Ovary (tissue), 9 donors: Measurements from ENCODE around the gene AOPEP. TPM values are rescaled to one million over a fixed set of nuclear protein-coding genes. Genes with fewer than 3 reads are reported as not detected.

ENCODE experiments used
- DNase-seq, 5 donors: peaks; one replicate each; pipeline ENCODE4 v3.0.0-alpha.2; 2019 to 2020
- H3K27ac ChIP-seq, 2 donors: fragments of 200-600 bp; one replicate each; pipeline versions ENCODE4 v1.5.1 to v1.8.0; 2019 to 2022
- H3K27me3 ChIP-seq: fragments of 200-600 bp; one replicate; pipeline ENCODE4 v1.8.0; 2022
- H3K36me3 ChIP-seq: fragments of 200-600 bp; sonication (generic); one replicate; pipeline ENCODE4 v1.5.1; 2019
- H3K4me1 ChIP-seq: one replicate; pipeline ENCODE4 v1.8.1; 2013; ENCODE audit warnings: mild to moderate bottlenecking, moderate library complexity; ENCODE audit not compliant: insufficient read depth
- H3K4me3 ChIP-seq: fragments of 200-600 bp; sonication (generic); one replicate; pipeline ENCODE4 v1.5.1; 2017
- H3K9me3 ChIP-seq, 2 donors: fragments of 200-600 bp in 1 of 2; sonication (generic) in 1 of 2; one replicate each; pipeline versions ENCODE4 v1.5.1 to v1.8.1; 2013 to 2019; ENCODE audit warnings: mild to moderate bottlenecking in 1 of 2, moderate library complexity in 1 of 2
- EP300 ChIP-seq: sonication (generic); formaldehyde crosslinking; IDR thresholded peaks from one replicate; pipeline ENCODE4 v1.6.1; 2017; ENCODE audit warnings: antibody characterized with exemption
- POLR2A ChIP-seq: fragments of 450-650 bp; IDR thresholded peaks from one replicate; pipeline ENCODE4 v1.6.1; 2017; ENCODE audit warnings: antibody characterized with exemption, mild to moderate bottlenecking, moderate library complexity
- WGBS, 3 donors: extraction: QIAGEN DNeasy Blood & Tissue Kit in 1 of 3; methylation state at CpG; one replicate each; pipeline versions ENCODE4 v1.1.5 to v1.1.7; 2013 to 2017; 5-methylcytosine and 5-hydroxymethylcytosine counted together
- intact Hi-C, 4 donors: fragments of 100-400 bp; cut with DNase I; formaldehyde crosslinking; loops; one replicate each; pipeline versions ENCODE4 v1.11.0 to v1.15.1; 2022 to 2023
- polyA plus RNA-seq, 2 donors: library from polyadenylated mRNA; stranded (reverse); fragments of 200-250 nt in 1 of 2; fragments of 350-450 nt in 1 of 2; fragmentation: Illumina TruSeq in 1 of 2; extraction: RNeasy Lipid Tissue Mini Kit (QIAGEN cat#74804) in 1 of 2; gene quantifications; one replicate each; pipeline ENCODE4 v1.2.3, GENCODE V29; 2013 to 2014
- total RNA-seq, 7 donors: library from RNA; depleted of rRNA in 2 of 7; stranded (reverse); fragments of >200 nt in 2 of 7; fragmentation: NEBNext Ultra II Directional in 3 of 7; extraction: Animal tissue kit (Norgen Biotek cat#: 25700) in 3 of 7; gene quantifications; one replicate each; pipeline versions ENCODE4 v1.1.0 to v1.2.4, GENCODE V29; 2016 to 2023
- TF ChIP-seq, protein P1 (sequence below), 3 donors: fragments of 450-650 bp in 2 of 3; fragments of 200-600 bp in 1 of 3; IDR thresholded peaks; one replicate each; pipeline versions ENCODE4 v1.5.1 to v1.8.0; 2016 to 2022; ENCODE audit warnings: antibody characterized with exemption in 3 of 3, mild to moderate bottlenecking in 1 of 3
- donor health status: DM: no; HTN: no; CAD: no; lungs with moderate emphysema.
- donor health status: DM: no; HTN: no; CAD: no.
- donor health status: Bipolar disorder and iron deficiency.
- donor health status: DM: yes; HTN: yes; CAD: no.
- donor health status: DM: no; HTN: no; CAD: no.
- donor health status: DM: yes; HTN: yes; CAD: no.

AOPEP gene
- total and polyA plus RNA-seq, 9 donors, result 40.0 to 141 (median 82.1) TPM

DNA sequence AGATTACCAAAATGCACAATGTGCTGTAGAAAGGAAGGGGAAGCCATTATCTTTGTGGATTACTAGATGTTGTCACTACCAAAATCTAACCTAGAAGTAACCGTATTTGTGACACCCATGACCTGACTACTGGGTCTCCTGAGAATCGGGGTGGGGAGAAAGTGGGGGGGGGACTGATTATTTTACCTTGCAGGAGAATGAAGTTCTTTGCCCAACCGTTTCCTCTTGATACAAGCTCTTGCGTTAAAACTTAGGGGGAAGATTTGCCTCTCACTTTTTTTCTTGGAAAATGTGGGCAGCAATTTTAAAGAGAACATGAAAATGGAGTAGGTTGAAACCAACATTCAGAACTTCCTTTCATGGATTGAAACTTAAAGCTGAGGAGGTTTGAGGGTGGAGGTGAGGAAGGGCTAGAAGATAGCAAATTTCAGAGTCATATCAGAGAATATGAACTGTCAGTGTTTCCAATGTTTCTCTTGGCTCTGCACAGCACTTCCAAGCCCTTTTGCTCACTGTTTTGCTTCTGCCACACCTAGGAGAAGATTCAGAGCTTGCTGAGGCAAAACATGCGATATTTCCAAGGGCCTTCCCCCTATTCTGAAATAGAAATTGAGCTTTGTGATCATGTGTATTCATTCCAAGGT lies 280.8 kb downstream of the AOPEP start:
- Histone ChIP-seq H3K9me3 (no peaks in the 10 kb centered on the region), H3K4me1 (peaks cover 14% of the 10 kb centered on the region)
- no peak for DNase-seq

DNA sequence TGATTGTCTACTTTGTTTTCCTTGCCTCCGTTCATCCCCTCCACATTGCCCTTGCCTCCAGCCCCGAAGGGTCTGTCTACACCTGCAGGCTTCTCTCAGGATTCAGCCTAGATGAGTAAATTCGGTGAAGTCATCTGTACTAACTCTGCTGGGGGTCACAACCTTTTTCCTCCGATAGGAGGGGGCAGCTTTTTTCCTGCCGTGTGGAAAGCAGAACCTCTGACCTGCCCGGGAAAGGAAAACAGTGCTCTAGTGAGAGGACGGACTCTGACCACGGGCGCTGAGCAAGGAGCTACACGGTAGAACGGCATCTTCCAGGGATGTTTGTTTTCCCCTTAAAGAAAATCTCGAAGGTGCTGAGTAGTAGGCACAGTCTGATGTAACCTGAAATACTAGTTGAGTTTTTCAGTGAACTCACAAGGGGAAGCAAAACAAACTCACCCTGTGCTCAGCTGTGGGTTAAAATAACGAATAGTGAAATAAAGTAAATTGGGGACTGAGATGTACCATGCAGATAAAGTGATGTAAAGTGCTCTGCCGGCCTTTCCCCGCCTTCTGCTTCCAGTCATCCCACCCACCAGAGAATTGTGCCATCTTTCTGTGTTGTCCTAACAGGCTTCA lies 281.8 kb downstream of the AOPEP start:
- peak in 1 of 5 donors; percentile 26 for DNase-seq
- H3K36me3 ChIP-seq, result no peaks in the 10 kb centered on the region
- H3K27me3 ChIP-seq, result no peaks in the 10 kb centered on the region
- intact Hi-C loops, result loop anchor here in 3 of 4 donors (10.0 kb wide), 4 partner anchors 57 to 223 kb away; no protein-coding TSS in a partner anchor
- no peaks in the 10 kb centered on the region for H3K9me3 ChIP-seq
- H3K4me3 ChIP-seq, result peak overlapping the region; percentile 72
- WGBS, 3 donors, result 12 to 23% (median 17%) methylated on average over 15 of the region's 15 CpGs
- H3K27ac ChIP-seq, result peak overlapping the region; percentile 68 to 100
- TF ChIP-seq EP300, result no peak
- TF ChIP-seq POLR2A, result no peak
- TF ChIP-seq, protein P1, sequence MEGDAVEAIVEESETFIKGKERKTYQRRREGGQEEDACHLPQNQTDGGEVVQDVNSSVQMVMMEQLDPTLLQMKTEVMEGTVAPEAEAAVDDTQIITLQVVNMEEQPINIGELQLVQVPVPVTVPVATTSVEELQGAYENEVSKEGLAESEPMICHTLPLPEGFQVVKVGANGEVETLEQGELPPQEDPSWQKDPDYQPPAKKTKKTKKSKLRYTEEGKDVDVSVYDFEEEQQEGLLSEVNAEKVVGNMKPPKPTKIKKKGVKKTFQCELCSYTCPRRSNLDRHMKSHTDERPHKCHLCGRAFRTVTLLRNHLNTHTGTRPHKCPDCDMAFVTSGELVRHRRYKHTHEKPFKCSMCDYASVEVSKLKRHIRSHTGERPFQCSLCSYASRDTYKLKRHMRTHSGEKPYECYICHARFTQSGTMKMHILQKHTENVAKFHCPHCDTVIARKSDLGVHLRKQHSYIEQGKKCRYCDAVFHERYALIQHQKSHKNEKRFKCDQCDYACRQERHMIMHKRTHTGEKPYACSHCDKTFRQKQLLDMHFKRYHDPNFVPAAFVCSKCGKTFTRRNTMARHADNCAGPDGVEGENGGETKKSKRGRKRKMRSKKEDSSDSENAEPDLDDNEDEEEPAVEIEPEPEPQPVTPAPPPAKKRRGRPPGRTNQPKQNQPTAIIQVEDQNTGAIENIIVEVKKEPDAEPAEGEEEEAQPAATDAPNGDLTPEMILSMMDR (IDR thresholded peaks at IDR 0.05), result no peak
- H3K4me1 ChIP-seq, result peaks cover 14% of the 10 kb centered on the region

More for the DNA sequence above, 280.8 kb downstream of the AOPEP start:
- Histone ChIP-seq H3K36me3 (no peaks in the 10 kb centered on the region), H3K27ac (peak overlapping the region; percentile 66 to 100), H3K27me3 (no peaks in the 10 kb centered on the region), H3K4me3 (peak overlapping the region; percentile 72)
- WGBS, 3 donors, result 9 to 12% (median 11%) methylated on average over 5 of the region's 5 CpGs
- intact Hi-C loops, result loop anchor here in 3 of 4 donors (10.0 kb wide), 4 partner anchors 57 to 223 kb away; no protein-coding TSS in a partner anchor
- TF ChIP-seq EP300, result no peak
- TF ChIP-seq, protein P1 (IDR thresholded peaks at IDR 0.05), result no peak
- no peak for TF ChIP-seq POLR2A

DNA sequence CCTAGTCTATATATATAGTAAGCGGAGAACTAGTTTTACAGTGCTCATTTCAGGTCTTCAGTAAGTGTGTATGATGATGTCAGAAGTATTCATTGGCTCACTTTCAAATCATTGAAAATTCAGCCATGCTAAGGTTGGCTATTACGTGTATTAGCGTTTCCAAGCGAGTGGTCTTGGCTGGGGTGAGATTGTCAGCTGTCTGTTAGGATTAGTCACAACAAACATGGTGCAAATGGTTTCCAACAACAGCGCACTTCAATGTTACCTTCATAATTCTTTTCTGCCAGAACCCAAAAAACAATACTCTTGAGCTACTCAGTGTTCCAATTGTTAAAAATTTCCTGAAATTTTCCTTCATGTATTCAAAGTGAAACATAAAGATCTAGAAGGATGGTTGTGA lies 283.0 kb downstream of the AOPEP start:
- intact Hi-C loops, result loop anchor here in 3 of 4 donors (10.0 kb wide), 4 partner anchors 55 to 225 kb away; no protein-coding TSS in a partner anchor
- Histone ChIP-seq H3K4me1 (peaks cover 14% of the 10 kb centered on the region), H3K4me3 (no peak overlapping the region), H3K36me3 (no peaks in the 10 kb centered on the region), H3K27ac (peak overlapping the region in 1 of 2 donors; percentile 100), H3K27me3 (no peaks in the 10 kb centered on the region), H3K9me3 (no peaks in the 10 kb centered on the region)
- no peak for TF ChIP-seq EP300
- TF ChIP-seq, protein P1 (IDR thresholded peaks at IDR 0.05), result no peak
- 83 to 95% (median 90%) methylated on average over 5 of the region's 5 CpGs for WGBS, 3 donors
- DNase-seq, result no peak

DNA sequence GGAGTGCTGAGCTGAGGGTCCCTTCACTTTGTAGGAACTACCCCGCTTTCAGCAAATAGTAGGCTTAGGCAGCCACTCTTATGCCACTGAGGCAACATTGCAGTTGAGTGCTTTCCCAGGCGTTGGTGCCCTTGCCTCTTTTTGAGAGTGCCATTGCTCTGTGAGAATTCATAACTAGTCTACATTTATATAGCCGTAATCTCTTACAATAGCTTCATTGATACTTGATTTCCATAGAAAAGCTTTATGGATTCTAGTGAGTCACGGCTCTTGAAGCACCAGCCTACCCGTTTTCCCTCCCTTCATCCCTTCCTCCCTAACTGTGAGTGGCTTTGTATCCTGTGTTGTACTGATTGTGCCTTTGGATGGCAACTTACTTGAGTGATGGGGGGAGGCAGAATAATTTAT lies 283.9 kb downstream of the AOPEP start:
- Histone ChIP-seq H3K4me1 (peaks cover 14% of the 10 kb centered on the region), H3K4me3 (no peak overlapping the region), H3K27me3 (no peaks in the 10 kb centered on the region), H3K36me3 (no peaks in the 10 kb centered on the region), H3K27ac (no peak overlapping the region), H3K9me3 (no peaks in the 10 kb centered on the region)
- TF ChIP-seq POLR2A, result no peak
- TF ChIP-seq, protein P1 (IDR thresholded peaks at IDR 0.05), result no peak
- no peak for TF ChIP-seq EP300
- DNase-seq, result no peak
- intact Hi-C loops, result loop anchor here in 1 of 4 donors (10.0 kb wide), 1 partner anchor 114 kb away; no protein-coding TSS in a partner anchor
- WGBS, 3 donors, result 78 to 93% (median 88%) methylated on average over 5 of the region's 5 CpGs
